Left cardiac atrium (tissue), 4 donors: ENCODE measurements around the gene HIF3A. TPM values are rescaled to one million over a fixed set of nuclear protein-coding genes. Genes with fewer than 3 reads are reported as not detected.
A peak's percentile ranks its signal among the peaks of the same experiment; 100 is the strongest.
"Not testable (repeated sequence)": the region's sequence is repeated elsewhere in the genome, so short reads cannot be mapped to it uniquely, and the experiment has no call there.

Experiments
- ATAC-seq, 2 donors: fragments of 200-7000 bp; cut with Tn5 transposase; one replicate each; pipeline ENCODE4 v1.9.1; 2020; ENCODE audit warnings: mild to moderate bottlenecking in 2 of 2, moderate library complexity in 2 of 2
- DNase-seq: peaks from one replicate; pipeline ENCODE4 v3.0.0-alpha.2; 2020
- intact Hi-C, 2 donors: fragments of 100-400 bp; cut with DNase I; formaldehyde crosslinking; loops; one replicate each; pipeline versions ENCODE4 v1.14.1 to v1.15.1; 2022 to 2023
- long read RNA-seq: library from polyadenylated mRNA; unstranded; transcript quantifications from one replicate; pipeline ENCODE4 v2.0.0, GENCODE V29; 2021
- total RNA-seq, 2 donors: library from RNA; stranded (reverse); fragmentation: NEBNext Ultra II Directional; extraction: Animal tissue kit (Norgen Biotek cat#: 25700); gene quantifications; one replicate each; pipeline ENCODE4 v1.2.1, GENCODE V29; 2021
- donor health status: DM: no; HTN: yes; CAD: no.
- donor health status: DM: no; HTN: yes; CAD: no; lungs with severe emphysema.
- donor health status: DM: yes; HTN: yes; CAD: no.
- donor health status: Dilated cardiomyopathy.

Gene HIF3A
- total RNA-seq = 10 to 100 TPM; 51.0 to 53.0 TPM
- long read RNA-seq, full-length matches to known transcripts = 4 of 34 reads
- long read RNA-seq, partial matches to known transcripts = 7 of 34 reads
- long read RNA-seq, other reads (novel, unspliced or antisense) = 23 of 34 reads

- intact Hi-C loops = no loop called here
- DNase-seq = peak; percentile 71
- ATAC-seq = peak; percentile 20 to 23
Observed at GRCh38 chr19:46296722-46297461, at the start of gene HIF3A. HIF3A (plus strand) TSS chr19:46297042; CDS start chr19:46297077, 35 bp downstream.

GRCh38 chr19:46250076-46250735, 46.6 kb upstream of the HIF3A start:
- intact Hi-C loops = no loop called here
- DNase-seq = no peak
- ATAC-seq = no peak

- ATAC-seq = no peak
- intact Hi-C loops = no loop called here
- DNase-seq = no peak
Observed at GRCh38 chr19:46251416-46251815, 45.4 kb upstream of the HIF3A start.

- no peak for ATAC-seq
- intact Hi-C loops = no loop called here
Observed at GRCh38 chr19:46254776-46255175, 42.1 kb upstream of the HIF3A start.

GRCh38 chr19:46256855-46257254, 40.0 kb upstream of the HIF3A start:
- DNase-seq = no peak
- no peak for ATAC-seq
- intact Hi-C loops = no loop called here

More at GRCh38 chr19:46254776-46255175, 42.1 kb upstream of the HIF3A start:
- DNase-seq = no peak

GRCh38 chr19:46261501-46261900, 35.3 kb upstream of the HIF3A start:
- intact Hi-C loops = loop anchor here (5.0 to 10.0 kb wide), 3 partner anchors 69 to 234 kb away; no protein-coding TSS in a partner anchor
- DNase-seq, ATAC-seq: not testable (repeated sequence)

GRCh38 chr19:46262684-46263296, 34.1 kb upstream of the HIF3A start:
- peak in 1 of 2 donors; percentile 23 for ATAC-seq
- not testable (repeated sequence) for DNase-seq
- intact Hi-C loops = loop anchor here (5.0 to 10.0 kb wide), 3 partner anchors 70 to 235 kb away; no protein-coding TSS in a partner anchor

- intact Hi-C loops = loop anchor here (1.0 to 10.0 kb wide), 5 partner anchors 72 to 238 kb away; no protein-coding TSS in a partner anchor
- ATAC-seq, DNase-seq: not testable (repeated sequence)
Observed at GRCh38 chr19:46264801-46265200, 32.0 kb upstream of the HIF3A start.

- ATAC-seq = peak; percentile 83 to 86
- intact Hi-C loops = loop anchor here (1.0 to 10.0 kb wide), 3 partner anchors 181 to 236 kb away; no protein-coding TSS in a partner anchor
- DNase-seq = peak; percentile 39
Observed at GRCh38 chr19:46265217-46265828, 31.5 kb upstream of the HIF3A start.

GRCh38 chr19:46269101-46269500, 27.7 kb upstream of the HIF3A start:
- intact Hi-C loops = loop anchor here in 1 of 2 donors (10.0 kb wide), 1 partner anchor 184 kb away; no protein-coding TSS in a partner anchor
- DNase-seq (no peak), ATAC-seq (no peak)

GRCh38 chr19:46270521-46271256, 26.2 kb upstream of the HIF3A start:
- ATAC-seq (no peak), DNase-seq (no peak)
- intact Hi-C loops = no loop called here

GRCh38 chr19:46271481-46272197, 25.2 kb upstream of the HIF3A start:
- DNase-seq (no peak), ATAC-seq (peak in 1 of 2 donors; percentile 72)
- intact Hi-C loops = no loop called here

- ATAC-seq, intact Hi-C loops: not testable (repeated sequence)
Observed at GRCh38 chr19:46273931-46274330, 22.9 kb upstream of the HIF3A start.

GRCh38 chr19:46279177-46279576, 17.7 kb upstream of the HIF3A start:
- intact Hi-C loops = no loop called here
- ATAC-seq = no peak
- DNase-seq = no peak

More at GRCh38 chr19:46273931-46274330, 22.9 kb upstream of the HIF3A start:
- DNase-seq = not testable (repeated sequence)

GRCh38 chr19:46283771-46284170, 13.1 kb upstream of the HIF3A start:
- ATAC-seq (peak; percentile 32 to 68), DNase-seq (peak; percentile 62)
- intact Hi-C loops = loop anchor here (5.0 to 10.0 kb wide), 4 partner anchors 61 to 231 kb away; partner anchors contain the start of gene PPP5C (in 2 of the 2)

- ATAC-seq (no peak), DNase-seq (no peak)
- intact Hi-C loops = loop anchor here (5.0 to 10.0 kb wide), 4 partner anchors 60 to 230 kb away; partner anchors contain the start of gene PPP5C (in 2 of the 2)
Observed at GRCh38 chr19:46284635-46285034, 12.2 kb upstream of the HIF3A start.

- ATAC-seq (no peak), DNase-seq (no peak)
- intact Hi-C loops = loop anchor here (10.0 kb wide), 3 partner anchors 57 to 227 kb away; partner anchors contain the start of gene PPP5C (in 2 of the 2)
Observed at GRCh38 chr19:46287585-46287984, 9.3 kb upstream of the HIF3A start.
